ENCODE data around the gene C1QTNF2. TPM values are rescaled to one million over a fixed set of nuclear protein-coding genes. Genes with fewer than 3 reads are reported as not detected.

Gene C1QTNF2
- total and polyA plus RNA-seq, 2 of the 13 experiments (the other 11 are each of a cell fraction or from before 2014, with no cell fraction given), result not detected

DNA sequence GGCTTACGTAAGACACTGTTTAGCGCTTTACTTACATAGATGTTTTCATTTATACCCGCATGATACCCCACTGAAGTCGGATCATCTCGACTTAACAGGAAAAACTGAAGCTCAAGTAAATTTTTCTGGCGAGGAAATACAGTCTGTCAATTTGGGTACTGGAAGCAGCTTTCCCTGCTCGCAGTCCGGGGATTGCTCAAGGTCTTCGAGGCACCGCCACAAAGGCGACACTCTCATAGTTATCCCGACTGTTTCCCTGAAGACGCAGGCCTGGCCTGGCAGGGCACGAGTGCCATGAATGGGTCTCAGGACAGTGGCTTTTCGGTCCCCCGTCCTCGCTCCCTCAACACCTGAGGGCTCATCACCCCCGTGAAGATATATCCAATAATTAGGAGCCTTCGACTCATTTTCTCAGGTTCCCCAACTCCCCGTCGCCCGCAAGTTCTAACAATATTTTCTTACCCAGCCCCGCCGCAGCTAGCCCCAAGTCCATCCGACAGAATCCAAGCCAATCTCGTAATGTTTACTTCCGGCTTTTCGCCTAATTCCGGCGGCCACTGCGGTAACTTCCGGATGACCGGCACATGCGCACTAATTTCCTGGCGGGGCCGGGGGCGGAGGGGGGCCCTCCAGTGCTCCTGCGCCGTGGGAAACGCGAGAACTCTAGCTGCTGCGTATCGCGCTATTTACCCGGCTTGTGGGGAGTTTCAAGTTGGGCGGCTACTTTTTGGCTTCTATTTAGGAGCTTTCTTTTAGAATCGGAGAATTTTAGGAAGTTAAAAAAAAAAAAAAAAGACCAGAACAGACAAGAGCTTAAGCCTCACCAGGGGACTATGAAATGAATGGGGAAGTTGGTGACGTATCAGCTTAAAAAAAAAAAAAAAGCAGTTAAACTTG, 48.4 kb upstream of the C1QTNF2 start, which contains the start of gene SLU7:
Gene SLU7 (minus strand): TSS at position 521 of the 897 bp plus-strand sequence. CDS start 3,787 bp downstream, outside the sequence.
- POLR2A ChIA-PET, result interaction anchor here (0.9 to 3.3 kb wide), 9 partner anchors 8 to 474 kb away, joined by 4 to 15 read pairs (median 4); partner anchors contain the start of genes FAM200C and PWWP2A
- H3K36me3 ChIP-seq (replicated peaks in 1 of 2; ENCODE audit: control insufficient read depth in 1 of 2, insufficient read depth in 2 of 2, low read length in 2 of 2), result peaks cover 0 to 10% of the 10 kb centered on the region in 2 experiments; a peak in 3 of 5 replicates
- H3K27me3 ChIP-seq (ENCODE audit: control insufficient read depth in 1 of 2, insufficient read depth in 2 of 2, low read length in 2 of 2), result no peaks in the 10 kb centered on the region; a peak in 1 of 5 replicates
- H3K4me2 ChIP-seq (ENCODE audit: low read depth, low read length), result peak within 1 kb of the TSS; percentile 87
- peaks cover 47% of the 10 kb centered on the region for H3K4me1 ChIP-seq (ENCODE audit: insufficient read depth, low read length)
- TSS peak; percentile 87 for BruUV-seq (replicated peaks)
- DNase-seq (ENCODE audit: low spot score) (peak; percentile 90), ATAC-seq (peak; percentile 85), FAIRE-seq (peak; percentile 67)
- H3K9ac ChIP-seq (ENCODE audit: insufficient read depth, low read depth, low read length), result peak within 1 kb of the TSS; percentile 98
- H2AFZ ChIP-seq (ENCODE audit: low read length), result peak within 1 kb of the TSS; percentile 94
- intact Hi-C loops (cut with micrococcal nuclease; ENCODE audit: unreplicated experiment) (loop anchor here (2.0 kb wide), 1 partner anchor 58 kb away; no protein-coding TSS in a partner anchor), in situ Hi-C loops (cut with HindIII; ENCODE audit: extremely low pct_ligation_motif_present, low pct_unique_long_range_greater_than_20kb) (no loop called here)
- peak within 1 kb of the TSS; percentile 80 for H3K27ac ChIP-seq (ENCODE audit: extremely low read length, insufficient read depth, low read length)
- H3K79me2 ChIP-seq (ENCODE audit: insufficient read depth, low read length), result peaks cover 54% of the 10 kb centered on the region
- no peaks in the 10 kb centered on the region for H3K9me3 ChIP-seq (ENCODE audit: low read length)
- H4K20me1 ChIP-seq (ENCODE audit: insufficient read depth, low read length), result no peaks in the 10 kb centered on the region; the same call in 1 of the 2 replicates
- WGBS (ENCODE audit: low lambda C conversion rate), result 1% methylated on average over 42 of the region's 48 CpGs
- H3K4me3 ChIP-seq (replicated peaks in 1 of 3; ENCODE audit: insufficient read depth in 1 of 3, low read depth in 2 of 3, low read length in 3 of 3), result peak within 1 kb of the TSS; percentile 81 to 99 (median 96)
- CTCF ChIA-PET (ENCODE audit: low intra/inter-chr PET ratio, low total read pairs), result no interaction called here
- TF ChIP-seq BCL3 (CRISPR knock-in tag; IDR thresholded peaks at IDR 0.05), result no peak; the same call in 1 of the 2 replicates
- TF ChIP-seq SNAPC2 (CRISPR knock-in tag; IDR thresholded peaks at IDR 0.05), result no peak
- no peak for TF ChIP-seq IKZF4 (CRISPR knock-in tag; IDR thresholded peaks at IDR 0.05; ENCODE audit: borderline replicate concordance, low read depth, not compliant biosample characterization)
- TF ChIP-seq ZNF350 (CRISPR knock-in tag; IDR thresholded peaks at IDR 0.05; ENCODE audit: borderline replicate concordance, low read depth), result peak; percentile 49; the same call in 1 of the 2 replicates
- TF ChIP-seq, protein P1, sequence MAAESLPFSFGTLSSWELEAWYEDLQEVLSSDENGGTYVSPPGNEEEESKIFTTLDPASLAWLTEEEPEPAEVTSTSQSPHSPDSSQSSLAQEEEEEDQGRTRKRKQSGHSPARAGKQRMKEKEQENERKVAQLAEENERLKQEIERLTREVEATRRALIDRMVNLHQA (CRISPR knock-in tag; IDR thresholded peaks at IDR 0.05), result no peak
- TF ChIP-seq ERF (CRISPR knock-in tag; IDR thresholded peaks at IDR 0.05), result peak; percentile 50; the same call in 1 of the 2 replicates
- peak; percentile 48 for TF ChIP-seq RBFOX2 (IDR thresholded peaks at IDR 0.05; ENCODE audit: low read depth, low read length)
- no peak for TF ChIP-seq ZNF652 (CRISPR knock-in tag; IDR thresholded peaks at IDR 0.05; ENCODE audit: borderline replicate concordance, low read depth)
- peak; percentile 90 for TF ChIP-seq EED (CRISPR knock-in tag; IDR thresholded peaks at IDR 0.05)
- TF ChIP-seq FOXK1 (CRISPR knock-in tag; IDR thresholded peaks at IDR 0.05; ENCODE audit: borderline replicate concordance, low read depth), result peak; percentile 96
- TF ChIP-seq CREM (IDR thresholded peaks at IDR 0.05), result peak; percentile 65
- no peak for TF ChIP-seq CREM (CRISPR knock-in tag; IDR thresholded peaks at IDR 0.05)
- peak; percentile 60; the same call in 1 of the 2 replicates for TF ChIP-seq NR2C2 (CRISPR knock-in tag; IDR thresholded peaks at IDR 0.05; ENCODE audit: borderline replicate concordance)
- no peak for TF ChIP-seq RFXANK (CRISPR knock-in tag; IDR thresholded peaks at IDR 0.05)
- 0 out of 2 replicates have a peak, but pooled peaks have one; percentile 24 for TF ChIP-seq ZNF878 (CRISPR knock-in tag; IDR thresholded peaks at IDR 0.05)
- TF ChIP-seq CREB1 (IDR thresholded peaks at IDR 0.05), result peak; percentile 25; the same call in 1 of the 2 replicates
- peak; percentile 68 for TF ChIP-seq CREB1 (CRISPR knock-in tag; IDR thresholded peaks at IDR 0.05)
- peak; percentile 68; the same call in 1 of the 2 replicates for TF ChIP-seq MXD1 (CRISPR knock-in tag; IDR thresholded peaks at IDR 0.05)
- TF ChIP-seq ZNF607 (CRISPR knock-in tag; IDR thresholded peaks at IDR 0.05; ENCODE audit: borderline replicate concordance), result peak; percentile 55; the same call in 1 of the 2 replicates
- TF ChIP-seq ZSCAN31 (CRISPR knock-in tag; IDR thresholded peaks at IDR 0.05; ENCODE audit: low read depth), result peak; percentile 65; the same call in 1 of the 2 replicates
- TF ChIP-seq GABPB1 (CRISPR knock-in tag; IDR thresholded peaks at IDR 0.05), result peak; percentile 94
- TF ChIP-seq ARHGAP35 (CRISPR knock-in tag; IDR thresholded peaks at IDR 0.05; ENCODE audit: borderline replicate concordance), result 0 out of 2 replicates have a peak, but pooled peaks have one; percentile 29
- peak; percentile 23; the same call in 1 of the 2 replicates for TF ChIP-seq KDM5B (CRISPR knock-in tag; IDR thresholded peaks at IDR 0.05; ENCODE audit: borderline replicate concordance)
